Lower lobe of right lung (tissue), 2 donors: Measurements from ENCODE around the gene IFNL4. TPM values are rescaled to one million over a fixed set of nuclear protein-coding genes. Genes with fewer than 3 reads are reported as not detected.
A peak's percentile ranks its signal among the peaks of the same experiment; 100 is the strongest.

Experiments used
- ATAC-seq, 2 donors: fragments of 200-7000 bp; cut with Tn5 transposase; one replicate each; pipeline ENCODE4 v1.9.1; 2020 to 2022; ENCODE audit warnings: mild to moderate bottlenecking in 2 of 2, moderate library complexity in 2 of 2
- DNase-seq: peaks from one replicate; pipeline ENCODE4 v3.0.0-alpha.2; 2020
- H3K27ac ChIP-seq: fragments of 200-600 bp; one replicate; pipeline ENCODE4 v1.8.0; 2022
- H3K27me3 ChIP-seq: fragments of 200-600 bp; one replicate; pipeline ENCODE4 v1.8.0; 2022; ENCODE audit warnings: low read depth
- H3K36me3 ChIP-seq: fragments of 200-600 bp; one replicate; pipeline ENCODE4 v1.8.0; 2022; ENCODE audit warnings: mild to moderate bottlenecking
- H3K4me1 ChIP-seq: fragments of 200-600 bp; one replicate; pipeline ENCODE4 v1.8.0; 2022
- H3K4me3 ChIP-seq: fragments of 200-600 bp; one replicate; pipeline ENCODE4 v1.8.0; 2022; ENCODE audit warnings: mild to moderate bottlenecking
- H3K9me3 ChIP-seq: fragments of 200-600 bp; one replicate; pipeline ENCODE4 v1.8.0; 2022
- CTCF ChIP-seq: fragments of 200-600 bp; IDR thresholded peaks from one replicate; pipeline ENCODE4 v1.8.0; 2022; ENCODE audit warnings: antibody characterized with exemption, mild to moderate bottlenecking
- intact Hi-C: fragments of 100-400 bp; cut with DNase I; formaldehyde crosslinking; loops from one replicate; pipeline ENCODE4 v1.11.0; 2022
- long read RNA-seq: library from polyadenylated mRNA; unstranded; transcript quantifications from one replicate; pipeline ENCODE4 v2.0.0, GENCODE V29; 2021
- total RNA-seq: library from RNA; stranded (reverse); fragmentation: NEBNext Ultra II Directional; extraction: Animal tissue kit (Norgen Biotek cat#: 25700); gene quantifications from one replicate; pipeline ENCODE4 v1.2.1, GENCODE V29; 2021
- donor health status: DM: no; HTN: yes; CAD: no; lungs with severe emphysema.

The IFNL4 gene
- not detected for total RNA-seq
- long read RNA-seq, result 0 reads

GRCh38 chr19:39248806-39249205 lies at the start of gene IFNL4:
Gene IFNL4, minus strand, starts transcription at chr19:39248856.
- H3K4me1 ChIP-seq, result peaks cover 10% of the 10 kb centered on the region
- H3K4me3 ChIP-seq, result peak within 1 kb of the TSS; percentile 19
- intact Hi-C loops, result no loop called here

GRCh38 chr19:39297931-39298634 lies 49.4 kb upstream of the IFNL4 start:
- DNase-seq, result peak; percentile 55
- Histone ChIP-seq H3K36me3 (no peaks in the 10 kb centered on the region), H3K27ac (no peak overlapping the region), H3K27me3 (peaks cover 4% of the 10 kb centered on the region), H3K4me3 (no peak overlapping the region), H3K9me3 (no peaks in the 10 kb centered on the region), H3K4me1 (no peaks in the 10 kb centered on the region)
- ATAC-seq, result peak; percentile 69 to 87
- intact Hi-C loops, result no loop called here
- no peak for TF ChIP-seq CTCF

More at GRCh38 chr19:39248806-39249205, at the start of gene IFNL4:
- Histone ChIP-seq H3K9me3 (no peaks in the 10 kb centered on the region), H3K36me3 (no peaks in the 10 kb centered on the region), H3K27ac (no peak within 1 kb of the TSS), H3K27me3 (peaks cover 45% of the 10 kb centered on the region)
- DNase-seq (no peak), ATAC-seq (no peak)
- no peak for TF ChIP-seq CTCF

- H3K9me3 ChIP-seq, result no peaks in the 10 kb centered on the region
- DNase-seq, result no peak
- intact Hi-C loops, result no loop called here
- no peaks in the 10 kb centered on the region for H3K36me3 ChIP-seq
- H3K4me1 ChIP-seq, result no peaks in the 10 kb centered on the region
- peaks cover 4% of the 10 kb centered on the region for H3K27me3 ChIP-seq
- ATAC-seq, result no peak
- TF ChIP-seq CTCF, result no peak
- H3K4me3 ChIP-seq, result no peak overlapping the region
- H3K27ac ChIP-seq, result no peak overlapping the region
Observed at GRCh38 chr19:39296906-39297305, 48.2 kb upstream of the IFNL4 start.

- H3K4me1 ChIP-seq, result no peaks in the 10 kb centered on the region
- TF ChIP-seq CTCF, result no peak
- no peaks in the 10 kb centered on the region for H3K36me3 ChIP-seq
- peaks cover 4% of the 10 kb centered on the region for H3K27me3 ChIP-seq
- intact Hi-C loops, result no loop called here
- no peaks in the 10 kb centered on the region for H3K9me3 ChIP-seq
- H3K27ac ChIP-seq, result no peak within 1 kb of the TSS
- peak; percentile 74 for DNase-seq
- ATAC-seq, result peak; percentile 63 to 80
- no peak within 1 kb of the TSS for H3K4me3 ChIP-seq
Observed at GRCh38 chr19:39296055-39296645, 47.5 kb upstream of the IFNL4 start, which contains the start of gene IFNL1. Gene IFNL1, plus strand, starts transcription at chr19:39296407. Its CDS starts 15 bp downstream, at chr19:39296422.

GRCh38 chr19:39293394-39293793 lies 44.7 kb upstream of the IFNL4 start:
- Histone ChIP-seq H3K27me3 (peaks cover 9% of the 10 kb centered on the region), H3K4me3 (no peak overlapping the region), H3K36me3 (no peaks in the 10 kb centered on the region), H3K27ac (no peak overlapping the region), H3K9me3 (no peaks in the 10 kb centered on the region), H3K4me1 (no peaks in the 10 kb centered on the region)
- no peak for DNase-seq
- intact Hi-C loops, result no loop called here
- no peak for TF ChIP-seq CTCF
- no peak for ATAC-seq
